SU-DHL-6 (cell line): ENCODE data around the gene AREG.

ENCODE experiments used
- CTCF ChIP-seq: fragments of 200-600 bp; sonication (generic); IDR thresholded peaks from one replicate; pipeline ENCODE4 v1.5.1; 2017; ENCODE audit warnings: antibody characterized with exemption, mild to moderate bottlenecking, low read length, moderate library complexity; ENCODE audit not compliant: insufficient read depth, poor library complexity, severe bottlenecking
- EZH2phosphoT487 ChIP-seq: fragments of 200-600 bp; sonication (generic), shearing (Covaris generic); conservative IDR thresholded peaks from 2 replicates; pipeline ENCODE4 v1.6.1; 2018; ENCODE audit warnings: mild to moderate bottlenecking, antibody characterized with exemption, low read length, moderate library complexity, mixed read lengths

GRCh38 chr4:74473155-74473811 lies 28.3 kb downstream of the AREG start:
- TF ChIP-seq CTCF = no peak
- TF ChIP-seq EZH2phosphoT487 = no peak
